GM23248 (cell line): Measurements from ENCODE around the gene TLE2.

Experiments used
- EZH2 ChIP-seq: fragments of 200-600 bp; sonication (generic); IDR thresholded peaks from 2 replicates; pipeline ENCODE4 v1.6.1; 2018; ENCODE audit warnings: antibody characterized with exemption, mild to moderate bottlenecking; ENCODE audit not compliant: insufficient read depth, poor library complexity, severe bottlenecking
- EZH2phosphoT487 ChIP-seq: fragments of 200-600 bp; sonication (generic); IDR thresholded peaks from 2 replicates; pipeline ENCODE4 v1.6.1; 2018; ENCODE audit warnings: antibody characterized with exemption, moderate library complexity, mild to moderate bottlenecking, low read depth; ENCODE audit not compliant: insufficient read depth

- TF ChIP-seq EZH2 (no peak), EZH2phosphoT487 (no peak)
Measured at GRCh38 chr19:2986951-2987524, 42.0 kb downstream of the TLE2 start.
